ENCODE measurements around the gene ATP2C2.

ATP2C2 gene

DNA sequence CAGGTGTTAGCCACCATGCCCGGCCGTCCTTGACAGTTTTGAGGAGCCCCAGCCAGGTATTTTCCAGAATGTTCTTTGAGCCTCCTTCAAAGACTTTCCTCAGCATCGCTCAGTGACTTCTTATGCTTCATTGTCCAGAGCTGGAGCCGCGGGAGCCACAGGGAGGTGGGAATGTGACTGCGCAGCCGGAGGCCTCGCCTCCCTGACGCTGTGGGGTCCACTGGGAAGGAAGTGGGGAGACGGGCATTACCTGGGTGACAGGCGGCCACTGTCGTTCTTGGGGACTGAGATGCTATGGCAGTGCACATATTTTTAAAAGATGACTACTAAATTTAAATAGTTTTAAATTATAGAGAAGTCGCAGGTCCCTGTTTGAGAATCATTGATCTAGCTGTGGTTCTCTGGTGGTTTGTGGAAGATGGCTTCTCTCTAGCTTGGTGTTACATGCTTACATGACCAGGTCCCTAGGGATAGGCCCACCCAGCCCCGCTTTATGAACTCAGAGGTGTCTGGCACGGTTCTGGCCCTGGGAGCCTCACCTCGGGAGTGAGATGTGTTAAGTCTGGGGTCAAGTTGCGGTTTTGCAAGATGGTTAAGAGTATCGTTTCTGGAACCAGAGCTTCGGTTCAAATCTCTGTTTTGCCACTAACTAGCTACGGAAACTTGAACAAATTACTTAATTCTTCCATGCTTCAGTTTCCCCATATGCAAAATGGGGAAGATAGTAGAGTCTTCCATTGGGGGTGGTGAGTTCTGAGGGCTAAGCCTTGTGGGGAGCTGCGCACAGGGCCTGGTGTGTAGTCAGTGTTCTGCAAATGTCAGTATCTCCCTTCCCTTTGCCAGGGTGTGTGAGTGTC lies 53.0 kb downstream of the ATP2C2 start:
- CTCF ChIA-PET = no interaction called here
- TF ChIP-seq ZNF529 (tag by site-specific recombination; IDR thresholded peaks at IDR 0.05; ENCODE audit: insufficient replicate concordance) = peak; percentile 86
- TF ChIP-seq ZXDB (tag by site-specific recombination; IDR thresholded peaks at IDR 0.05) = no peak
- TF ChIP-seq ZSCAN30 (tag by site-specific recombination; IDR thresholded peaks at IDR 0.05) = no peak
- Histone ChIP-seq H3K27ac (ENCODE audit: extremely low read depth, low read depth, low read length) (no peak overlapping the region), H3K4me1 (ENCODE audit: control insufficient read depth, insufficient read depth, low read length) (no peaks in the 10 kb centered on the region), H3K9me3 (ENCODE audit: control insufficient read depth, insufficient read depth, low read depth, low read length) (no peaks in the 10 kb centered on the region), H3K36me3 (ENCODE audit: control insufficient read depth in 2 of 2, insufficient read depth in 1 of 2, low read length in 2 of 2) (no peaks in the 10 kb centered on the region), H3K4me3 (ENCODE audit: low read depth, low read length) (no peak overlapping the region)
- POLR2A ChIA-PET = no interaction called here

DNA sequence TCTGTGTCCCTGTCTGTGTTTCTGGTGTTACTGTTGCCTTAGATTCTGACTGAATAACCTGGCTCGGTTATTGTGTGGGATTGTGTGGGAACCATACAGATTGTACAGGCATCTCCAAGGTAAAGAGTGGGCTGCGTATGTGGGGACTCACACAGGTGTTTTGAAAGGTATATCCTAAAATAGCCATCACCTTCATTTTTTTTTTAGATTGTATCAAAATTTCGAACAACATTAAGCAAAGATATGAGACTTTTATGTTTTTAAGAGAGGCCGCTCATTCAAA lies 53.5 kb downstream of the ATP2C2 start:
- TF ChIP-seq, protein P1, sequence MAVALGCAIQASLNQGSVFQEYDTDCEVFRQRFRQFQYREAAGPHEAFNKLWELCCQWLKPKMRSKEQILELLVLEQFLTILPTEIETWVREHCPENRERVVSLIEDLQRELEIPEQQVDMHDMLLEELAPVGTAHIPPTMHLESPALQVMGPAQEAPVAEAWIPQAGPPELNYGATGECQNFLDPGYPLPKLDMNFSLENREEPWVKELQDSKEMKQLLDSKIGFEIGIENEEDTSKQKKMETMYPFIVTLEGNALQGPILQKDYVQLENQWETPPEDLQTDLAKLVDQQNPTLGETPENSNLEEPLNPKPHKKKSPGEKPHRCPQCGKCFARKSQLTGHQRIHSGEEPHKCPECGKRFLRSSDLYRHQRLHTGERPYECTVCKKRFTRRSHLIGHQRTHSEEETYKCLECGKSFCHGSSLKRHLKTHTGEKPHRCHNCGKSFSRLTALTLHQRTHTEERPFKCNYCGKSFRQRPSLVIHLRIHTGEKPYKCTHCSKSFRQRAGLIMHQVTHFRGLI (tag by site-specific recombination; IDR thresholded peaks at IDR 0.05) = no peak
- no peak for TF ChIP-seq ZNF184 (tag by site-specific recombination; IDR thresholded peaks at IDR 0.05)
- TF ChIP-seq, protein P2, sequence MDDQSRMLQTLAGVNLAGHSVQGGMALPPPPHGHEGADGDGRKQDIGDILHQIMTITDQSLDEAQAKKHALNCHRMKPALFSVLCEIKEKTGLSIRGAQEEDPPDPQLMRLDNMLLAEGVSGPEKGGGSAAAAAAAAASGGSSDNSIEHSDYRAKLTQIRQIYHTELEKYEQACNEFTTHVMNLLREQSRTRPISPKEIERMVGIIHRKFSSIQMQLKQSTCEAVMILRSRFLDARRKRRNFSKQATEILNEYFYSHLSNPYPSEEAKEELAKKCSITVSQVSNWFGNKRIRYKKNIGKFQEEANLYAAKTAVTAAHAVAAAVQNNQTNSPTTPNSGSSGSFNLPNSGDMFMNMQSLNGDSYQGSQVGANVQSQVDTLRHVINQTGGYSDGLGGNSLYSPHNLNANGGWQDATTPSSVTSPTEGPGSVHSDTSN (CRISPR knock-in tag; IDR thresholded peaks at IDR 0.05) = no peak
- TF ChIP-seq GLI2 (tag by site-specific recombination; IDR thresholded peaks at IDR 0.05; ENCODE audit: borderline replicate concordance, low read depth) = no peak
- no peaks in the 10 kb centered on the region for H3K4me1 ChIP-seq (ENCODE audit: control insufficient read depth, insufficient read depth, low read length)
- no peak overlapping the region for H3K27ac ChIP-seq (ENCODE audit: extremely low read depth, low read depth, low read length)
- ChIA-PET CTCF (no interaction called here), POLR2A (no interaction called here)
- no peaks in the 10 kb centered on the region for H3K36me3 ChIP-seq (ENCODE audit: control insufficient read depth in 2 of 2, insufficient read depth in 1 of 2, low read length in 2 of 2)
- H3K4me3 ChIP-seq (ENCODE audit: low read depth, low read length) = no peak overlapping the region
- H3K9me3 ChIP-seq (ENCODE audit: control insufficient read depth, insufficient read depth, low read depth, low read length) = no peaks in the 10 kb centered on the region

DNA sequence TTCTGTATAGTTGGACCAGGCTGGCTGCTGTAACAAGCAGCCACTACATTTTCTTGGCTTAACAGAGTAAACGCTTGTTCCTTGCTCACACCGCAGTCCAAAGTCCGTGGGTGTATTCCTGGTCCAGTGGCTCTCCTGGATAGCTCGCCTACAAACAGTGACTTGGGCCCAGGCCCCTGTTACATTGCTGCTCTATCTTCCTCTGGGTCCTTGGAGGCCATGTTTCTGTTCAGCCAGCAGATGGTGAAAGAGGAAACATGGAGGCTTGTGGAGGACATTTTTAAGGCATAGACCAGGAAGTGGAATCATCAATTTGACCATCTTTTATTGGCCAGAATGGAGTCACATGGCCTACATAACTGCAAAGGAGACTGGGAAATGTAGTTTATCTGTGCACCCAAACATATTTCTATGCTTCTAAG lies 55.1 kb downstream of the ATP2C2 start:
- no peaks in the 10 kb centered on the region for H3K4me1 ChIP-seq (ENCODE audit: control insufficient read depth, insufficient read depth, low read length)
- no peaks in the 10 kb centered on the region for H3K9me3 ChIP-seq (ENCODE audit: control insufficient read depth, insufficient read depth, low read depth, low read length)
- no peaks in the 10 kb centered on the region for H3K36me3 ChIP-seq (ENCODE audit: control insufficient read depth in 2 of 2, insufficient read depth in 1 of 2, low read length in 2 of 2)
- no peak overlapping the region for H3K4me3 ChIP-seq (ENCODE audit: low read depth, low read length)
- ChIA-PET POLR2A (no interaction called here), CTCF (interaction anchor here (0.6 to 1.0 kb wide), 2 partner anchors 18 to 22 kb away, joined by 3 read pairs; no protein-coding TSS in a partner anchor)
- no peak overlapping the region for H3K27ac ChIP-seq (ENCODE audit: extremely low read depth, low read depth, low read length)
- no peak for TF ChIP-seq ZNF366 (tag by site-specific recombination; conservative IDR thresholded peaks at IDR 0.05)
- TF ChIP-seq SETDB1 (IDR thresholded peaks at IDR 0.05; ENCODE audit: insufficient read length, low read length) = no peak
- TF ChIP-seq, protein P3, sequence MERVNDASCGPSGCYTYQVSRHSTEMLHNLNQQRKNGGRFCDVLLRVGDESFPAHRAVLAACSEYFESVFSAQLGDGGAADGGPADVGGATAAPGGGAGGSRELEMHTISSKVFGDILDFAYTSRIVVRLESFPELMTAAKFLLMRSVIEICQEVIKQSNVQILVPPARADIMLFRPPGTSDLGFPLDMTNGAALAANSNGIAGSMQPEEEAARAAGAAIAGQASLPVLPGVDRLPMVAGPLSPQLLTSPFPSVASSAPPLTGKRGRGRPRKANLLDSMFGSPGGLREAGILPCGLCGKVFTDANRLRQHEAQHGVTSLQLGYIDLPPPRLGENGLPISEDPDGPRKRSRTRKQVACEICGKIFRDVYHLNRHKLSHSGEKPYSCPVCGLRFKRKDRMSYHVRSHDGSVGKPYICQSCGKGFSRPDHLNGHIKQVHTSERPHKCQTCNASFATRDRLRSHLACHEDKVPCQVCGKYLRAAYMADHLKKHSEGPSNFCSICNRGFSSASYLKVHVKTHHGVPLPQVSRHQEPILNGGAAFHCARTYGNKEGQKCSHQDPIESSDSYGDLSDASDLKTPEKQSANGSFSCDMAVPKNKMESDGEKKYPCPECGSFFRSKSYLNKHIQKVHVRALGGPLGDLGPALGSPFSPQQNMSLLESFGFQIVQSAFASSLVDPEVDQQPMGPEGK (tag by site-specific recombination; IDR thresholded peaks at IDR 0.05) = no peak
- TF ChIP-seq YY1 (tag by site-specific recombination; IDR thresholded peaks at IDR 0.05) = peak; percentile 53; the same call in 1 of the 2 replicates
- no peak for TF ChIP-seq ZNF521 (tag by site-specific recombination; IDR thresholded peaks at IDR 0.05)
- TF ChIP-seq, protein P4, sequence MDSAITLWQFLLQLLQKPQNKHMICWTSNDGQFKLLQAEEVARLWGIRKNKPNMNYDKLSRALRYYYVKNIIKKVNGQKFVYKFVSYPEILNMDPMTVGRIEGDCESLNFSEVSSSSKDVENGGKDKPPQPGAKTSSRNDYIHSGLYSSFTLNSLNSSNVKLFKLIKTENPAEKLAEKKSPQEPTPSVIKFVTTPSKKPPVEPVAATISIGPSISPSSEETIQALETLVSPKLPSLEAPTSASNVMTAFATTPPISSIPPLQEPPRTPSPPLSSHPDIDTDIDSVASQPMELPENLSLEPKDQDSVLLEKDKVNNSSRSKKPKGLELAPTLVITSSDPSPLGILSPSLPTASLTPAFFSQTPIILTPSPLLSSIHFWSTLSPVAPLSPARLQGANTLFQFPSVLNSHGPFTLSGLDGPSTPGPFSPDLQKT (IDR thresholded peaks at IDR 0.05; ENCODE audit: borderline replicate concordance, low read depth, low read length) = no peak
- TF ChIP-seq, protein P5, sequence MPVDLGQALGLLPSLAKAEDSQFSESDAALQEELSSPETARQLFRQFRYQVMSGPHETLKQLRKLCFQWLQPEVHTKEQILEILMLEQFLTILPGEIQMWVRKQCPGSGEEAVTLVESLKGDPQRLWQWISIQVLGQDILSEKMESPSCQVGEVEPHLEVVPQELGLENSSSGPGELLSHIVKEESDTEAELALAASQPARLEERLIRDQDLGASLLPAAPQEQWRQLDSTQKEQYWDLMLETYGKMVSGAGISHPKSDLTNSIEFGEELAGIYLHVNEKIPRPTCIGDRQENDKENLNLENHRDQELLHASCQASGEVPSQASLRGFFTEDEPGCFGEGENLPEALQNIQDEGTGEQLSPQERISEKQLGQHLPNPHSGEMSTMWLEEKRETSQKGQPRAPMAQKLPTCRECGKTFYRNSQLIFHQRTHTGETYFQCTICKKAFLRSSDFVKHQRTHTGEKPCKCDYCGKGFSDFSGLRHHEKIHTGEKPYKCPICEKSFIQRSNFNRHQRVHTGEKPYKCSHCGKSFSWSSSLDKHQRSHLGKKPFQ (tag by site-specific recombination; IDR thresholded peaks at IDR 0.05) = no peak
- no peak for TF ChIP-seq ZNF223 (tag by site-specific recombination; IDR thresholded peaks at IDR 0.05)
- TF ChIP-seq IKZF3 (tag by site-specific recombination; IDR thresholded peaks at IDR 0.05) = no peak
- TF ChIP-seq ZNF830 (tag by site-specific recombination; IDR thresholded peaks at IDR 0.05; ENCODE audit: low read depth) = no peak
- TF ChIP-seq ZNF768 (tag by site-specific recombination; IDR thresholded peaks at IDR 0.05) = no peak
- no peak for TF ChIP-seq ZNF600 (tag by site-specific recombination; IDR thresholded peaks at IDR 0.05)
- no peak for TF ChIP-seq ZNF341 (tag by site-specific recombination; IDR thresholded peaks at IDR 0.05; ENCODE audit: low read depth)
- TF ChIP-seq ZNF510 (tag by site-specific recombination; IDR thresholded peaks at IDR 0.05; ENCODE audit: insufficient replicate concordance) = no peak
- TF ChIP-seq, protein P6, sequence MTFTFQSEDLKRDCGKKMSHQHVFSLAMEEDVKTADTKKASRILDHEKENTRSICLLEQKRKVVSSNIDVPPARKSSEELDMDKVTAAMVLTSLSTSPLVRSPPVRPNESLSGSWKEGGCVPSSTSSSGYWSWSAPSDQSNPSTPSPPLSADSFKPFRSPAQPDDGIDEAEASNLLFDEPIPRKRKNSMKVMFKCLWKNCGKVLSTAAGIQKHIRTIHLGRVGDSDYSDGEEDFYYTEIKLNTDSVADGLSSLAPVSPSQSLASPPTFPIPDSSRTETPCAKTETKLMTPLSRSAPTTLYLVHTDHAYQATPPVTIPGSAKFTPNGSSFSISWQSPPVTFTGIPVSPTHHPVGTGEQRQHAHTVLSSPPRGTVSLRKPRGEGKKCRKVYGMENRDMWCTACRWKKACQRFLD (tag by site-specific recombination; IDR thresholded peaks at IDR 0.05) = no peak
- no peak for TF ChIP-seq ZNF416 (tag by site-specific recombination; IDR thresholded peaks at IDR 0.05)

All from HEK293 (cell line).